ENCODE measurements around the gene AREG. TPM values are rescaled to one million over a fixed set of nuclear protein-coding genes. Genes with fewer than 3 reads are reported as not detected.

Gene AREG
- total RNA-seq, 1 experiment from 2014 or later: 0.33 TPM

- TF ChIP-seq STAT6 (CRISPR knock-in tag; conservative IDR thresholded peaks at IDR 0.05; ENCODE audit: low read depth) (no peak), ERG (CRISPR knock-in tag; IDR thresholded peaks at IDR 0.05) (no peak), ZNF219 (CRISPR knock-in tag; IDR thresholded peaks at IDR 0.05; ENCODE audit: borderline replicate concordance) (no peak), CREB1 (CRISPR knock-in tag; IDR thresholded peaks at IDR 0.05) (no peak), CBFB (CRISPR knock-in tag; IDR thresholded peaks at IDR 0.05; ENCODE audit: low read depth) (no peak), ATF3 (CRISPR knock-in tag; conservative IDR thresholded peaks at IDR 0.05) (no peak), NR1H2 (CRISPR knock-in tag; IDR thresholded peaks at IDR 0.05) (no peak), FOXP1 (CRISPR knock-in tag; IDR thresholded peaks at IDR 0.05; ENCODE audit: borderline replicate concordance) (no peak), HMGA2 (CRISPR knock-in tag; IDR thresholded peaks at IDR 0.05) (no peak), MXD4 (CRISPR knock-in tag; IDR thresholded peaks at IDR 0.05; ENCODE audit: borderline replicate concordance) (no peak)
These were observed 34.7 kb upstream of the AREG start (continued) for GRCh38 chr4:74410272-74410671.

GRCh38 chr4:74412225-74412624, 32.7 kb upstream of the AREG start:
- ATAC-seq (no peak), DNase-seq (ENCODE audit: low spot score) (no peak)
- H3K4me1 Mint-ChIP-seq: peaks cover 20% of the 10 kb centered on the region
- H3K4me3 Mint-ChIP-seq: no peak overlapping the region
- H3K36me3 Mint-ChIP-seq: no peaks in the 10 kb centered on the region
- POLR2A ChIA-PET: no interaction called here
- CTCF ChIA-PET: no interaction called here
- peaks cover 38% of the 10 kb centered on the region for H3K27me3 Mint-ChIP-seq (ENCODE audit: low read depth)
- H3K9me3 Mint-ChIP-seq: no peaks in the 10 kb centered on the region
- H3K27ac Mint-ChIP-seq: no peak overlapping the region
- TF ChIP-seq RELA (CRISPR knock-in tag; IDR thresholded peaks at IDR 0.05; ENCODE audit: borderline replicate concordance) (no peak), ZNF532 (CRISPR knock-in tag; IDR thresholded peaks at IDR 0.05; ENCODE audit: borderline replicate concordance) (no peak), NFATC4 (CRISPR knock-in tag; IDR thresholded peaks at IDR 0.05) (no peak), STAT6 (CRISPR knock-in tag; conservative IDR thresholded peaks at IDR 0.05; ENCODE audit: low read depth) (no peak), FOXP1 (CRISPR knock-in tag; IDR thresholded peaks at IDR 0.05; ENCODE audit: borderline replicate concordance) (no peak), TEAD1 (CRISPR knock-in tag; IDR thresholded peaks at IDR 0.05) (no peak), ETV6 (CRISPR knock-in tag; IDR thresholded peaks at IDR 0.05) (no peak), FOXK1 (CRISPR knock-in tag; IDR thresholded peaks at IDR 0.05) (no peak), CREM (CRISPR knock-in tag; IDR thresholded peaks at IDR 0.05) (no peak), ZMAT4 (CRISPR knock-in tag; IDR thresholded peaks at IDR 0.05) (no peak)

Data from WTC11 (cell line).